Anterior cingulate cortex (tissue), 58 donors: Measurements from ENCODE around the gene MTFR2.
A peak's percentile ranks its signal among the peaks of the same experiment; 100 is the strongest.

Source experiments
- DNase-seq, 58 donors: peaks; one replicate each; lab custom pipeline; 2025; lab: John Stamatoyannopoulos, UW

The MTFR2 gene

GRCh38 chr6:136189104-136189503 is 61.0 kb downstream of the MTFR2 start:
- DNase-seq = no peak

GRCh38 chr6:136188486-136188885 is 61.6 kb downstream of the MTFR2 start:
- peak in 1 of 58 donors; percentile 4 for DNase-seq

GRCh38 chr6:136186363-136186762 is 63.7 kb downstream of the MTFR2 start:
- no peak for DNase-seq

DNA sequence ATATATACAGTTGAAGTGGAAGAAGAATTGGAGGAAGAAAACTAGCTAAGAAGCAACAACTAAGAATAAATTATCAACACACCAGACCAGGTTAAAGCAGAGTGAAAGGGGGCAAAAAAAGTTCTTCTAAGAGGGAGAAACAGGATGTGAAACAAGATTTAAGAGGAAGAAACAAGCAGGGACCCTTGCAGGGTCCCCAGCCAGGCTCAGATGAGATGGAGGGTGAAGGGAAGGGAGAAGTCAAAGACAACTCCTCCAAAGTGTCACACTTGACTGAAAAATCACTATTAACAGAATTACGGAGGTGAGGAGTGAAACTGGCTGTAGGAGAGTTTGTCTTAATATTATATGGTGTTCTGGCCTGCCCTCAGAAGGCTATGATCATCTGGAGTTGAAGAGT is 65.4 kb downstream of the MTFR2 start:
- DNase-seq = no peak

DNA sequence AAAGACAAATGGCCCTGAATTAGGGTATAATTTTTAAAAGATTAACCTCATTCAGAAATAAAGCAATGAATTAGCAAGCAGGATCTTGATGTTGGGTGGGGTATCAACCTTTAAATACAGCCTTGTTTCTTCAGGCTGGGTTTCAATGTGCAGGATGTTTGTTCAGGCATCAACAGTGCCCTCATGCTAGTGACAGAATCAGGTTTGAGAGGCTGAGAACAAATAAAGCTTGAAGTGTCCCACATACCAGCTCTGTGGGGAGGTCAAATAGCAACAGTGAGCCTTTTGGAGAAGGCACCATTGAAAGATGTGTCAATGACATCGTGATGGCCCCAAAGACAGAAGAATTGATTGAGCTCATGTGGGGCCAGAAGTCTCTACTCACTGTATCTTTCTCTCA is 68.2 kb downstream of the MTFR2 start:
- DNase-seq = no peak

- DNase-seq = no peak
Measured at GRCh38 chr6:136181512-136181833, 68.6 kb downstream of the MTFR2 start.
